SU-DHL-6 (cell line): ENCODE measurements around the gene FRY.

ENCODE experiments used
- EZH2phosphoT487 ChIP-seq: fragments of 200-600 bp; sonication (generic), shearing (Covaris generic); conservative IDR thresholded peaks from 2 replicates; pipeline ENCODE4 v1.6.1; 2018; ENCODE audit warnings: mild to moderate bottlenecking, antibody characterized with exemption, low read length, moderate library complexity, mixed read lengths
- TF ChIP-seq, protein P1 (sequence below): fragments of 200-600 bp; sonication (generic); IDR thresholded peaks from one replicate; pipeline ENCODE4 v1.5.1; 2017; ENCODE audit warnings: antibody characterized with exemption, mild to moderate bottlenecking, low read length, moderate library complexity; ENCODE audit not compliant: insufficient read depth, poor library complexity, severe bottlenecking

DNA sequence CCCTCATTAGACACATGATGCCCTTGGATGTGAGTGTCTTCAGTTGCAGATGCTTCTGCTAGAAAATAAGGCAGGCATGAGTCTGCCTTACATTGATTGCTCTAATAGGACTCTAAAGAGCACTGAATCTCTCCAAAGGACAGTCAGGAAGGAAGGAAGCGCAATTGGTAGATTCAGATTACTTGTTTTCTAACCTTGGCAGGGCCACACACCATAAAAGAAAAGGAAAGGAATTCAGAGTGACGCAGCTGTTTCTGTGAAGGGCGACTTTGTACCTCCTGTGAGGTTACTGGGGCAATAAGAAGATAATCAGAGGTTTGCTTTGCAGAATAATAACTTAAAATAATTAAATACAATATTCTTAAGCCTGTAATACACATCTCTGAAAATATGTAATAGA lies 48.0 kb downstream of the FRY start:
- TF ChIP-seq, protein P1, sequence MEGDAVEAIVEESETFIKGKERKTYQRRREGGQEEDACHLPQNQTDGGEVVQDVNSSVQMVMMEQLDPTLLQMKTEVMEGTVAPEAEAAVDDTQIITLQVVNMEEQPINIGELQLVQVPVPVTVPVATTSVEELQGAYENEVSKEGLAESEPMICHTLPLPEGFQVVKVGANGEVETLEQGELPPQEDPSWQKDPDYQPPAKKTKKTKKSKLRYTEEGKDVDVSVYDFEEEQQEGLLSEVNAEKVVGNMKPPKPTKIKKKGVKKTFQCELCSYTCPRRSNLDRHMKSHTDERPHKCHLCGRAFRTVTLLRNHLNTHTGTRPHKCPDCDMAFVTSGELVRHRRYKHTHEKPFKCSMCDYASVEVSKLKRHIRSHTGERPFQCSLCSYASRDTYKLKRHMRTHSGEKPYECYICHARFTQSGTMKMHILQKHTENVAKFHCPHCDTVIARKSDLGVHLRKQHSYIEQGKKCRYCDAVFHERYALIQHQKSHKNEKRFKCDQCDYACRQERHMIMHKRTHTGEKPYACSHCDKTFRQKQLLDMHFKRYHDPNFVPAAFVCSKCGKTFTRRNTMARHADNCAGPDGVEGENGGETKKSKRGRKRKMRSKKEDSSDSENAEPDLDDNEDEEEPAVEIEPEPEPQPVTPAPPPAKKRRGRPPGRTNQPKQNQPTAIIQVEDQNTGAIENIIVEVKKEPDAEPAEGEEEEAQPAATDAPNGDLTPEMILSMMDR = no peak
- TF ChIP-seq EZH2phosphoT487 = no peak
